PC-3 (cell line): ENCODE measurements around the gene MRM3. TPM values are rescaled to one million over a fixed set of nuclear protein-coding genes. Genes with fewer than 3 reads are reported as not detected.
"Not testable (repeated sequence)": the region's sequence is repeated elsewhere in the genome, so short reads cannot be mapped to it uniquely, and the experiment has no call there.

Source experiments
- ATAC-seq: fragments of 200-7000 bp; cut with Tn5 transposase; 2 replicates; pipeline ENCODE4 v1.9.1; 2020; ENCODE audit warnings: mild to moderate bottlenecking, moderate library complexity
- BruUV-seq: library from RNA; stranded (reverse); fragments of 400-500 nt; replicated peaks from 2 replicates; lab custom pipeline; 2021; lab: Mats Ljungman, UMichigan
- CTCF ChIA-PET: fragments of 300-600 bp; sonication (Branson Sonifier 250); formaldehyde crosslinking; loops from one replicate; lab custom pipeline; 2022; ENCODE audit warnings: antibody characterized with exemption; lab: Charles Lee
- POLR2A ChIA-PET: fragments of 300-600 bp; sonication (Branson Sonifier 250); formaldehyde crosslinking; loops from one replicate; lab custom pipeline; 2022; ENCODE audit warnings: antibody characterized with exemption; ENCODE audit not compliant: unreplicated experiment; lab: Charles Lee
- DNase-seq: peaks from one replicate; pipeline ENCODE4 v3.0.0-alpha.2; 2015
- H2AFZ ChIP-seq: fragments of 300-600 bp; sonication (generic); 2 replicates; pipeline ENCODE4 v1.6.0; 2016; ENCODE audit warnings: antibody characterized with exemption, low read length
- H3F3A ChIP-seq: fragments of 300-600 bp; sonication (generic); one replicate; pipeline ENCODE4 v1.6.0; 2017; ENCODE audit warnings: antibody characterized with exemption, low read length, control low read depth, mild to moderate bottlenecking; ENCODE audit not compliant: unreplicated experiment
- H3K27ac ChIP-seq: fragments of 300-600 bp; sonication (generic); 2 replicates; pipeline ENCODE4 v1.5.1; 2016; ENCODE audit warnings: mild to moderate bottlenecking, low read length
- H3K27me3 ChIP-seq: fragments of 300-600 bp; sonication (generic); 2 replicates; pipeline ENCODE4 v1.6.1; 2016; ENCODE audit warnings: low read length, mixed read lengths
- H3K36me3 ChIP-seq: fragments of 300-600 bp; sonication (generic); 2 replicates; pipeline ENCODE4 v1.6.1; 2016; ENCODE audit warnings: low read depth, mixed run types, low read length, mixed read lengths
- H3K4me1 ChIP-seq: fragments of 300-600 bp; sonication (generic); 2 replicates; pipeline ENCODE4 v1.5.1; 2016; ENCODE audit warnings: low read length; ENCODE audit not compliant: insufficient read depth
- H3K4me2 ChIP-seq: fragments of 300-600 bp; sonication (generic); 2 replicates; pipeline ENCODE4 v1.6.0; 2016; ENCODE audit warnings: low read length
- H3K4me3 ChIP-seq: fragments of 300-600 bp; sonication (generic); 2 replicates; pipeline ENCODE4 v1.5.1; 2016; ENCODE audit warnings: mild to moderate bottlenecking, low read length, mixed read lengths
- H3K79me2 ChIP-seq: fragments of 300-600 bp; sonication (generic); 2 replicates; pipeline ENCODE4 v1.6.1; 2017; ENCODE audit warnings: low read length, mixed read lengths
- H3K9ac ChIP-seq: fragments of 300-600 bp; sonication (generic); 2 replicates; pipeline ENCODE4 v1.6.0; 2016; ENCODE audit warnings: mild to moderate bottlenecking, low read length
- H3K9me2 ChIP-seq: fragments of 300-600 bp; sonication (generic); replicated peaks from 2 replicates; pipeline ENCODE4 v1.6.1; 2016; ENCODE audit warnings: mixed run types, low read length, mixed read lengths
- H3K9me3 ChIP-seq: fragments of 300-600 bp; sonication (generic); 2 replicates; pipeline ENCODE4 v1.6.1; 2016; ENCODE audit warnings: low read length, mixed read lengths
- H4K20me1 ChIP-seq: fragments of 300-600 bp; sonication (generic); 2 replicates; pipeline ENCODE4 v1.6.1; 2016; ENCODE audit warnings: low read length, mixed read lengths
- EZH2 ChIP-seq: fragments of 300-600 bp; sonication (generic); IDR thresholded peaks from one replicate; pipeline ENCODE4 v1.6.1; 2017; ENCODE audit warnings: antibody characterized with exemption, mild to moderate bottlenecking, low read length; ENCODE audit not compliant: unreplicated experiment
- EZH2phosphoT487 ChIP-seq: fragments of 300-600 bp; sonication (generic); IDR thresholded peaks from 2 replicates; pipeline ENCODE4 v1.6.1; 2018; ENCODE audit warnings: mild to moderate bottlenecking, antibody characterized with exemption, low read length, borderline replicate concordance
- intact Hi-C: fragments of 100-400 bp; cut with micrococcal nuclease; formaldehyde crosslinking; loops from 2 replicates; pipeline ENCODE4 v1.9.0; 2023
- total RNA-seq: library from RNA; depleted of rRNA; stranded (reverse); fragments of >200 nt; gene quantifications from 2 replicates; pipeline ENCODE4 v1.2.3, GENCODE V29; 2014
- TF ChIP-seq, protein P1 (sequence below): fragments of 300-600 bp; sonication (generic); conservative IDR thresholded peaks from 2 replicates; pipeline ENCODE4 v1.5.1; 2017; ENCODE audit warnings: antibody characterized with exemption, low read depth, mild to moderate bottlenecking, low read length

Gene MRM3
- total RNA-seq, 1 experiment from 2014 or later = 40.4 TPM

DNA sequence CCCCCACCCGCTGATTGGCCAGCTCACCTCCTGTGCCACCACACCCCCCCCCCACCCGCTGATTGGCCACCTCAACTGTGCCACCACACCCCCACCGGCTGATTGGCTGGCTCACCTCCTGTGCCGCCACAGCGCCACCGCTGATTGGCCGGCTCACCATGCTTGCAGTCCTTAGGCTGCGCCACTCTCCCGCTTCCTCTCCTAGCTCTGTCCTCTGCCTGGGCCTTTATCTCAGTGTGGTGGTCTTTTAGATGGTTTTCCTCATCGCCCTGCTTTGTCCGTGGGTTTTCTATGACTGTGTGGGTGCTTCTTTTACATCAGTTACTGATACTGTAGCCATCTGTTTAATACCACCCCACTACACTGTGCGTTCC is 8.7 kb downstream of the MRM3 start:
- H4K20me1 ChIP-seq, ATAC-seq, H3K4me3 ChIP-seq, H3K27ac ChIP-seq, H3K36me3 ChIP-seq, intact Hi-C loops, H3K4me1 ChIP-seq, H3K9me2 ChIP-seq, BruUV-seq, H3K9me3 ChIP-seq, H3K27me3 ChIP-seq, H3F3A ChIP-seq, H3K9ac ChIP-seq, H2AFZ ChIP-seq, POLR2A ChIA-PET, DNase-seq, H3K4me2 ChIP-seq, CTCF ChIA-PET, H3K79me2 ChIP-seq: not testable (repeated sequence)

DNA sequence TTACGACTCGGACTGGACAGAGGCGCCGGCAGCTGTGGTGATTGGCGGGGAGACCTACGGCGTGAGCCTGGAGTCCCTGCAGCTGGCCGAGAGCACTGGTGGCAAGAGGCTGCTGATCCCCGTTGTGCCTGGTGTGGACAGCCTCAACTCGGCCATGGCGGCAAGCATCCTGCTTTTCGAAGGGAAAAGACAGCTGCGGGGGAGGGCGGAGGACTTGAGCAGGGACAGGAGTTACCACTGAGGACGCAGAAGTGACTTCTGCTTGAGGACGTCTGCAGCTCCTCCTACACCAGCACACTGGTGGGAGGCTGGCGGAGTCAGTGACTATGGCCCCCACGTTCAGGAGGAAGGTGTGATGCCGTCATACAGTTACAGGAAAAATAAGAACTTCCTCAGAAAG is 9.7 kb downstream of the MRM3 start:
- no peaks in the 10 kb centered on the region; the same call in 1 of the 2 replicates for H3K36me3 ChIP-seq
- POLR2A ChIA-PET = no interaction called here
- BruUV-seq = TSS peak; percentile 22

DNA sequence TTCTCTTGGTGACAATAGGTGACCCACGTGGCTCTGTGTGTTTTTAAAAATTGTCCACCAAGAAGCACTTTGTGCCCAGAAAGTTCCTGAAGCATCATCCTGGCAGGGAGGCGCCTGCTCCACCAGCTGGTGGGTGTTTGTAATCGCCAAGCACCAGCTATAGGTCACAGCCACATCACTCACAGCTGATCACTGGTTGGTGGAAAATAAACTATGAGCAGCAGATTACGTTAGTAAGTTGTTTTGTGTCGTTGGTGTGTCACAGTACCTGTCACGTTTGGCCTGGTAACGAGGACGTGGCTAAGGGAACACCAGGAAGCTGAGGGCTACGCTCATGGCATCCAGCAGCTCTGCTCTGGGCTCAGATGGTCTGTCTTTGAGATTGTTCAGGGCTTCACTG is 10.1 kb downstream of the MRM3 start:
- DNase-seq (no peak), ATAC-seq (no peak)
- Histone ChIP-seq H3K4me3 (no peak overlapping the region), H3F3A (no peaks in the 10 kb centered on the region), H3K9me3 (no peaks in the 10 kb centered on the region), H3K79me2 (no peaks in the 10 kb centered on the region), H4K20me1 (no peaks in the 10 kb centered on the region), H3K27ac (no peak overlapping the region), H3K4me2 (no peak overlapping the region), H3K4me1 (peaks cover 9% of the 10 kb centered on the region), H3K9ac (no peak overlapping the region), H3K27me3 (no peaks in the 10 kb centered on the region), H3K36me3 (no peaks in the 10 kb centered on the region; the same call in 1 of the 2 replicates), H3K9me2 (no peaks in the 10 kb centered on the region), H2AFZ (no peak overlapping the region)
- CTCF ChIA-PET = interaction anchor here (0.6 kb wide), 1 partner anchor 74 kb away, joined by 3 read pairs; no protein-coding TSS in a partner anchor
- POLR2A ChIA-PET = no interaction called here
- TF ChIP-seq EZH2phosphoT487 (no peak), EZH2 (no peak)
- TF ChIP-seq, protein P1, sequence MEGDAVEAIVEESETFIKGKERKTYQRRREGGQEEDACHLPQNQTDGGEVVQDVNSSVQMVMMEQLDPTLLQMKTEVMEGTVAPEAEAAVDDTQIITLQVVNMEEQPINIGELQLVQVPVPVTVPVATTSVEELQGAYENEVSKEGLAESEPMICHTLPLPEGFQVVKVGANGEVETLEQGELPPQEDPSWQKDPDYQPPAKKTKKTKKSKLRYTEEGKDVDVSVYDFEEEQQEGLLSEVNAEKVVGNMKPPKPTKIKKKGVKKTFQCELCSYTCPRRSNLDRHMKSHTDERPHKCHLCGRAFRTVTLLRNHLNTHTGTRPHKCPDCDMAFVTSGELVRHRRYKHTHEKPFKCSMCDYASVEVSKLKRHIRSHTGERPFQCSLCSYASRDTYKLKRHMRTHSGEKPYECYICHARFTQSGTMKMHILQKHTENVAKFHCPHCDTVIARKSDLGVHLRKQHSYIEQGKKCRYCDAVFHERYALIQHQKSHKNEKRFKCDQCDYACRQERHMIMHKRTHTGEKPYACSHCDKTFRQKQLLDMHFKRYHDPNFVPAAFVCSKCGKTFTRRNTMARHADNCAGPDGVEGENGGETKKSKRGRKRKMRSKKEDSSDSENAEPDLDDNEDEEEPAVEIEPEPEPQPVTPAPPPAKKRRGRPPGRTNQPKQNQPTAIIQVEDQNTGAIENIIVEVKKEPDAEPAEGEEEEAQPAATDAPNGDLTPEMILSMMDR = peak; percentile 22; the same call in 1 of the 2 replicates
- no TSS peak for BruUV-seq
- intact Hi-C loops = no loop called here

More for the DNA sequence above, 9.7 kb downstream of the MRM3 start:
- Histone ChIP-seq H3K9ac (no peak overlapping the region), H3K79me2 (no peaks in the 10 kb centered on the region), H3K4me3 (no peak overlapping the region), H3F3A (no peaks in the 10 kb centered on the region), H3K27me3 (no peaks in the 10 kb centered on the region), H4K20me1 (no peaks in the 10 kb centered on the region), H2AFZ (no peak overlapping the region), H3K9me3 (no peaks in the 10 kb centered on the region), H3K27ac (no peak overlapping the region), H3K4me2 (no peak overlapping the region), H3K4me1 (peaks cover 9% of the 10 kb centered on the region), H3K9me2 (no peaks in the 10 kb centered on the region)
- TF ChIP-seq, protein P1 = no peak
- no peak for TF ChIP-seq EZH2
- no peak for TF ChIP-seq EZH2phosphoT487
- CTCF ChIA-PET = interaction anchor here (0.6 kb wide), 1 partner anchor 74 kb away, joined by 3 read pairs; no protein-coding TSS in a partner anchor
- intact Hi-C loops = no loop called here
- DNase-seq (no peak), ATAC-seq (no peak)
